HG03571 (cell line): ENCODE data around the gene REXO1.
A peak's percentile ranks its signal among the peaks of the same experiment; 100 is the strongest.

ENCODE experiments used
- ATAC-seq: cut with Tn5 transposase; IDR thresholded peaks from one replicate; pipeline ENCODE4 v1.9.1; 2021; ENCODE audit not compliant: unreplicated experiment

Gene REXO1

DNA sequence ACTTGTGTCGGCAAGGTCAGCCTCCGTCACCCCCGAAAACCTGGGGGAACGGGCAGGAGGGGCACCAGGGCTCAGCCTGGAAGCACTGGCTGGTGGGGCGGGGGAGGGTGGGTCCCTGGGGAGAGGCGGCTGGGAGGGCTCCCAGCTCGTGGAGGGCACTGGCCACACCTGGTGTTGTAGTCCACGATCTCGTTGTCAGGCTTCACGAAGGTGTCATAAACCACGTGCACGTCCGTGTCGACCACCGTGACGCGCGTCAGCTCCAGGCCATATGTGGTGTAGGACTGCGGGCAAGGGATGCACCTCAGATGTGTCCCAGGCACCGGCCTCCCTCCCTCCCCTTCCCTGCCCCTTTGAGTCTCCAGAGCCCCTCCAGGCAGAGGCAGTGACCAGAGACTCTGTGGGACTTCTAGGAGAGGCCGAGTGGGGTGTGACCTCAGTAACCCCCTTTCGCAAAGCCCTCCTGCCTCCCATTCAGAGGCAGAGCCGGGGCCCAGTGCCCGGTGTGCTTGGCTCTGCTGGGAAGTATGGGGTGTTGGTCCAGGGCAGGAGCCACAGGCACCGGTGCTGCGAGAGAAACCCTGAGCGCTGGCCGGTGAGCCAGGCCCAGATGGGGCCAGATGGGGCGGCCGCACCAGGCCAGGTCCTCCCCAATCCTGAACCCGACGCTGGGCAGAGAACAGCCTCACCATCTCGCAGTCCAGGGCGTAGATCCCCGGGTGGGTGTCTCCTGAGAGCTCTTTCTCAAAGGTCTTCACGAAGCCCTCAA, 31.6 kb downstream of the REXO1 start:
- ATAC-seq: no peak

DNA sequence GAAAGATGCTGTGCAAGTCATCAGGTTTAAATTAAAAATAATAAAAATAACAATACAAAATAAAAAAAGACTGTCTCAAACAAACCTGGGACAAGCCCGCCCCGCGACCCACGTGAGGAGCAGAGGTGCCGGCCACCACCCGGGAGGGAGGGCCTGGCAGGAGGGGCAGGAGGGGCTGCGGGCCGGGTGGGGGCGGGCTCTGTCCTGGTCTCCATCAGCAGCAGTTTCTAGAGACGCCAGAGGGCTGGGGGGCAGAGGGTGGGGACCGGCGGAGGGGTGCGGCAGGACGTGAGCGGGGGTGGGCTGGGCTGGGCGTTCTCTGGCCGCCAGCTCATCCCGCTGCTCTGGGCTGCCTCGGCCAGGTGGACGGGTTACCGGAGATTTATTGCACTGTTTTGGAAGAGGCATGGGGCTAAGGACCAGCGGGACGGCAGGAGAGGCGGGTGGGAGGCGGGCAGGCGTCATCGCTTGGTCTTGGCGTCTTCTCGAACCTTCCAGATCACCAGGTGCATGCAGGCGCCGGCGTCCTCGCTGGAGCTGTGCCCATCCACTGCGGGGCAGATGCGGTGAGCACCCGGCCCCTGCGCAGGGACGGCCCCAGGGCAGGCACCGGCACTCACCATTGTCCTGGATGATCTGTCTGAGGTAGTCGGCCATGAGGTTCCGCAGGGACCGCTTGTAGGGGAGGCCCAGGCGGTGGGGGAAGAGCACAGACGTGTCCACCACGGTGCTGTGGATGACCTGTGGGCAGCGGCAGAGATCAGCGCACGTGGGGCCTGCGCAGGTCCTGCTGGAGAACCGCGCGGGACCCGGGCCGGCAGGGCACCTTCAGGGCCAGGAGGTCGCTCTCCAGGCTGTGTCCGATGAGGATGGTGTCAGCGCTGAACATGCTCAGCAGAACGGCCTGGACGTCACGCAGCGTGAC, 32.4 kb downstream of the REXO1 start:
- ATAC-seq: no peak

DNA sequence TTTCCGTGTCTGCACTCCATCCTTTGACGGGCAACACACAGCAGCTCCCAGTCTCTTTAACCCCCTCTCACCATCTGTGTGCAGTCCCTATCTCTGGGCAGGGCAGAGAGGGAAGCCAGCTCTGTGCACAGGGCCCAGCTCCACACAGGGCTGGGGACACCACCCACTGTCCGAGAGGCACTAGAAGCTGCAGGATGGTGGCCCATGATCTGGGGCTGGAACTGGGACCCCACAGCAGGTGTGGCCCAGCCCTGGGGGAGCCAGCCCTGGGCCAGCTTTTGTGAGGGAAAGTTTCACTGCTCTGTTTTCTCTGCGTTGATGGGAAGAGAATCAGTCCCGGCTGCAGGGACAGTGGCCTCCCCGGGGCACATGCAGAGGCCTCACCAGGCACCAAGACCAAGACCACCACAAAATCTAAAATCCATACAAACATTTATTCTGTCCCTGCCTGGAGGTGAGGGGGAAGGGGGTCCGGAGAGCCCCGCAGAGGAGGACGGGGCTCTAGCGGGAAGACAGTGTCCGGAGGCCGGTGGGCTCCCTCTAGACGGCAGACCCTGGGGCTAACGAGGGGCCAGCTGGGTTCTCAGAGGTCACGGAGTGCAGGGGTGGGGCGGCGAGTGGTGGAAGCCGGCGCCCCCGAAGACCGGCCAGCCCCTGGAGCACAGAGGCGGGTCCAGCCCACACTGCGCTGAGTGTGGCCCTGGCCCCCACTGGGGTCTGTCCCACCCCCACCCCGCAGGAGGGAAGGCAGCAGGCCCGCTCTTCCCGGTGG, 33.3 kb downstream of the REXO1 start:
- no peak for ATAC-seq

GRCh38 chr19:1814391-1814790, 33.9 kb downstream of the REXO1 start:
- ATAC-seq: no peak

- ATAC-seq: no peak
These were observed 34.8 kb downstream of the REXO1 start for GRCh38 chr19:1813192-1814182.

DNA sequence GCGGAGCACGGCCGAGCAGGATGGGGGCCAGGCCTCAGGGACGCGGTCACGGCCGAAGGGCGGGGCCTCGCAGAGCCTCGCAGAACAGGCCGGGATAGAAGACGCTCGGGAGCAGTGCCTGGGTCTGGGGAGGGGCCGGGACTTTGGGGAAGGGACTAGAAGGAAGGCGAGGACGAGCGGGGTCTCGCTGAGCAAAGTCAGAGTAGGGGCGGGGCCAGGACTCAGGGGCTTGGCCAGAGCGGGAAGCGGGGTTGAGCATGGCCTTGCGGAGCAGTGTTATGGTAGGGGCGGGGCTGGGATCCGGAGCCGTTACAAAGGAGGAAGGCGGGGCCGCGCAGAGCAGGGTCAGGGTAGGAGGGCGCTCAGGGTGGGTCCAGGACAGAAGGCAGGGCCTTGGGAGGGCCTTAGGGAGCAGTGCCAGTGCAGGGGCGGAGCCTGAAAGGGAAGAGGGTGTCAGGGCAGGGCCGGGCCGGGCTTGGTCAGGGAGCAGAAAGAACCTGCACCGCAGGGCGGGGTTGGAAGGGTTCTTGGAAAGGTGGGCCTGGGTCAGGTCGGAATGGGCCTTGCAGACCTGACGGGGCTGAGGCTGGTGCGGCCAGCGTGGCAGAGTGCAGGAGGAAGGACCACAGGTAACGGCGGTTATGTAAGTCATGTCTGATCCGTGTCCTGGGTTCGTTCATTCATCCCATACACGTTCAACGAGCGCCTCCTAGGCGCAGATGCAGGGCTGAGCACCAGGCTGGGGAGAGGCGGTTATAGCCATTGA, 35.7 kb downstream of the REXO1 start:
- ATAC-seq: peak; percentile 70

DNA sequence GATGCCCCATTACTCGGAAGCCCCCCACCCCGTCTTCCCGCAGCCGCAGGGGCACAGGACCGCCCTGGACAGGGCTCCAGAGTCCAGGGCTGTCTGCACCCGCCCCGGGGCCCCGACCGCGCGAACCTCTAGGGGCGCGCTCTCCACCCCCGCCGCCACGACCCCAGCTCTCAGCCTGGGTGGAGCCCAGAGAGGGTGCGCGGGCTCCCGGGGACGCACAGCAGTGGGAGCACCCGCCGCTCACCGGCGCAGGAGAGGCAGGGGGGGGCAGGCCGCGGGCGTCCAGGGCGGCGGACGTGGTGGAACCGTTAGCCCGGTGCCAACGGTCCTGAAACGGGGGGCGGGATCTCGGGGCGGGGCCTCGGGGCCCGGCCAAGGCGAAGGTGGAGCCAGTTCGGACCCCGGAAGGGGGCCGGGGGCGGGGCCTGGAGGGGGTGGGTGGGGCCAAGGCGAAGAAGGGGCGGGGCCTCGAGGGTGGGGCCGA, 36.3 kb downstream of the REXO1 start, which contains the start of gene ATP8B3:
Gene ATP8B3, minus strand, starts transcription at position 335 of the 484 bp plus-strand sequence. CDS start 540 bp downstream, outside the sequence.
- ATAC-seq: peak; percentile 22

GRCh38 chr19:1811472-1811894, 36.8 kb downstream of the REXO1 start:
- no peak for ATAC-seq

DNA sequence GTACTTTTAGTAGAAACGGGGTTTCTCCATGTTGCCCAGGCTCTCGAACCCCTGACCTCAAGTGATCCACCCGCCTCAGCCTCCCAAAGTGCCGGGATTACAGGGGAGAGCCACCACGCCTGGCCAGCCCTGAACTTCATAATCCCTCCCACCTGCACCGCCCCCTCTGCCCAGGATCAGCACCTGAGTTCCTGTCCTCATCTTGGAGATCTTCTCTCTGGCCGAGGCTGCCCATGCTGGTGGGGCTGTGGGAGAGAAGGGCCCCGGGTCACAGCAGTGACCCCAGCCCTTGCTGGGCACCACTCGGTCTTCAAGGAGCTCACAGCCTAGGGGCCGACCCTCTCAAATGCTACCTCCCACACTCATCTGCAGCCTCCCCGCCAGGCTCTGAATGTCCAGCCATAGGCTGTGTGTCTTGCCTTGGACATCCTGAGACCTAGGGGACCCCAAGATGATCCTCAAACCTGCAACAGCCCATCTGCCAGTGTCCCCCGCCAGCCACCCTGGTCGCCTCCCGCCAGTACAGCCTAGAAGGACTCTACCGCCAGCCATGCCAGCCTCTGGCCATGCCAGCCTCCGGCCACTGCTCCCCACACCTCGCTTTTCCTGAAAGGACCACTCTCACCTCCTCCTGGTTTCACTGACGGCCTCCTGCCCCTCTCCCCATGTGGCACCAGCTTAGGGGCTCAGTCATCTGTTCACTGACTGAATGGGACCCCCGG, 37.7 kb downstream of the REXO1 start:
- no peak for ATAC-seq

- no peak for ATAC-seq
These were observed 38.6 kb downstream of the REXO1 start for GRCh38 chr19:1809678-1810077.

- no peak for ATAC-seq
These were observed 39.9 kb downstream of the REXO1 start for GRCh38 chr19:1808395-1808731.

DNA sequence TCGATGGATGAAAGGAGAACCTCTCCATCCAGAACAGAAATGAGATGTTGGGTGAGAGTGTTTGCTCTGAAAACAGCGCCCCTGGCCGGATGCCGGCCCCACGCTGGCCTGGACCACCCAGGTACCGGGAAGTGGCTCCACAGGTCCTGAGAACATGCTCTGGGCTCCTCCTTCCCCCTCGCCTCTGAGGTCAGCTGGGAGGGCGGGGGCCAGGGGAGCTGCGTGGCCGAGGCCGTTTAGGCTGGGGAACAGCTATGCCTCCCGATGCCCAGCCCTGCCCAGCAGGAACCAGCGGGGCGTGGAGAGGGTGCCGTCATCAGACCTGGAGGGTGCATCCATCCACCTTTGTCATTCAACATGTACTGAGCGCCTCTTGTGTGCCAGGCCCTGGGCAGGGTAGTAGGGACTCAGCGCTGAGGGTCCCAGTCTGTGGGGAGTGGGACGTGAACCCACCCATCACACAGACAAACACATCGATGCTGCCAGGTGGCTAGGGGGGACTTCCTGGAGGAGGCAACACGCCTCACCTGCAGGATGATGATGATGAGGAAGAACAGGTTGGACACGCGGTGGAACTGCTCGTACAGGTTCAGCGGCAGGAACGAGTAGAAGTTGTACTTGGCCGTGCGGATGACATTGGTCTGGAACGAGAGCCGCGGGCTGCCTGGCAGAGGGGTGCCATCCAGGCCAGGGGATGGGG, 40.4 kb downstream of the REXO1 start:
- no peak for ATAC-seq

DNA sequence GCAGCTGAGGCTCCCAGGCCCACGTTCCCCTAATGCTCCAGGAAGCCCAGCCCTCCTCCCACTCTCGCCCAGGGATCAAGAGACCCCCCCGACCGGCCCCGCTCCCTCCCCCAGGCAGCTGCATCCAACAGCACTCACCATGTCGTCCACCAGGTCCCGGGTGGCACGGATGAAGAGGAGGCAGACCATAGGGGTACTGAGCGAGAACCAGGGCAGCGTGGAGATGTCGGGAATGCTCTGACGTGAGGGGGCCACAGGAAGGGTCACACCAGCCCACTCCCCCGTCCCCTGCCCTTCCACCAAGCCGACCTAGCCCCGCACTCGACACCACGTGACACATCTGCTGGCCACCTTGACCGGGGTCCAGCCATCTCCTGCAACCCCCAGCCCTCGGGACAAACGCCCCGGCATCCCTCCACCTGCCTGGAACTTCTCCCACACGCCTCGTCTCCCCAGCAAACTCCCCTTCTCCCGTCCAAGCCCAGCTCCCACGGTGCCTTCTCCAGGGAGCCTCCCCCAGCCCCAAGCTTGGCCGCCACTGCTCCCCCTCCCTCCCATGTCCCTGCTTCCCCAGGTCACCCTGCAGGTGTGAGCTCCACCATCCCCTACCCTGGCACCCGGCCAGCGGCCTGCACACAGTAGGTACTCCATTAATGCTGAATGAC, 41.1 kb downstream of the REXO1 start:
- no peak for ATAC-seq

DNA sequence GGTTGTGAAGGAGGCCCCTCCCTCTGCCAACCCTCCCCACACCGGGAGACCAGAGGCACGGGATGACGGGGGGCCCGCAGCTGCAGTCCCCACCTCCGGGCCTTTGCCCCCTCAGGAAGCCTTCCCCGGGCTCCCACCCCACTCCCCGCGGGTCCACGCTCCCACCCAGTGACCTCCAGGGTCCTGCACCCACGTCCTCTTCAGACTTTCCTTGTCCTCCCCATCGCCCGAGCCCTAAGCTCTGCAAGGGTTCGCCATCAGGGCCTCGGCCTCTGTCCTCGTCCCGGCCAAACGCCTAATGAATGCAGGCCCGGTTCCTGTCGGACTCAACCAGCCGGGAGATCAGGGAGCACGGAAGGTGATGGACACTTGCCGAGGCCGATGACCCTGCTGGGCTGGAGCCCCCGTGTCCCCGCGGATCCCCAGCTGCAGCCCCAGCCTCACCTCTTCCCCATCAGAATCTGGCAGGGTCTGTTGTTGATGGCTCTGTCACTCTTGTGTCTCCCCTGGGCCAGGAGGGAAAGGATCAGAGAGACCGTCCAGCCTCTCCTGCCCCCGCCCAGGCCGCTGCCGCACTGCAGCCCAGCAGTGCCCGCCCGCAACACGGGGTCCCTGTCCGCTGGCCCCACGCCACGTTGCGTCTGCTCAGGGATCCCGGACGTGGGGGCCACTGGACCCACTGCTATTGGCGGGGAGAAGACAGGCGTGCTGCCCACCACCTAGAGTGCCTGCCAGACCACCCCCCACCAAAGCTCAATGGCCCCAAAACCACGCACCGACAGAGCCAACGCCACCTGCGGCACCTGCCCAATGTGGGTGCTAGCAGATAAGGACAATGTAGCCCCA, 41.9 kb downstream of the REXO1 start:
- ATAC-seq: no peak

- no peak for ATAC-seq
These were observed 42.7 kb downstream of the REXO1 start for GRCh38 chr19:1805401-1806183.

DNA sequence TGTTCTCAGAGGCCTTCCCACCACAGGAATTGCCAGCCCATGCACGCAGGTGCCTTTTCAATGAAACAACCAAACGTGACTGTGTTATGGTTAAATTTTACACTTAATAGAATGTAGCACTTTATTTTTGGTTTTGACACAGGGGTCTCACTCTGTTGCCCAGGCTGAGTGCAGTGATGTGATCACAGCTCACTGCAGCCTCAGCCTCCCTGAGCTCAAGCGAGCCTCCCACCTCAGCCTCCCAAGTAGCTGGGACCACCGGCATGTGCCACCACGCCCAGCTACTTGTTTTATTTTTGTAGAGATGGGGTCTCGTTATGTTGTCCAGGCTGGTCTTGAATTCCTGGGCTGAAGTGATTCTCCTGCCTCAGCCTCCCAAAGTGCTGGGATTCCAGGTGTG, 43.4 kb downstream of the REXO1 start:
- no peak for ATAC-seq
